ENCODE measurements around the gene NEDD4L.
"Not testable (repeated sequence)": the region's sequence is repeated elsewhere in the genome, so short reads cannot be mapped to it uniquely, and the experiment has no call there.

The NEDD4L gene

GRCh38 chr18:58363767-58364540, 319.9 kb downstream of the NEDD4L start:
- no peak for DNase-seq

DNA sequence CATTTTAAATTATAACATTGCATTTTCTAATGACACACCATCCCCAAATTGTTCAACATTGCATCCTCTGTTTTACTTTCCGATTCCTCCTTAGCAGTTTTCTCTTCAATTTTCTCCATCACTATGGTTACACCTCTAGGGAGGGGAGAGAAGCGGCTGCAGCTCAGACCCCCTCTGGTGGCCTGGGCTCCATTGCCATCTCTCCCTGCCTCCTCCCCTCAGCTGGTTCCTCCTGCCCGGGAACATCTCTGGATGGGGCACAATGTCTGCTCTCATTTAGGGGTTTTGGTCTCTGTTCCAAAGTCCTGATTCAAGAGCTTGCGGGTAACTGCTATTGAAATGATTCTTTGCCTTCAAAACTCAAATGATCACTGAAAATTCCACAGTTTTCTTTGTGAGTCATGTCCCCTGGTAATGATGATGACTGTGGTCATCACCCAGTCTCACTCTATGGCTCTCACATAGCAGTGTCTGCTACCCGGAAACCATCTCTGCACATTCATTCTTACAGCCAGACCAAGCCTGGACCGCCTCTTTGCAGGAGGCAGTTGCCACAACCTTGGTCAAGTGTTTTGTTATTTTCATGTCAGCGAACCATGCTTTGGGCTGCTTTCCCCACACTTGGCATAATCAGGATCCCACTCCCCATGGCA, 321.0 kb downstream of the NEDD4L start:
- no peak for DNase-seq

- DNase-seq, result no peak
Observed at GRCh38 chr18:58367425-58368140, 323.6 kb downstream of the NEDD4L start.

DNA sequence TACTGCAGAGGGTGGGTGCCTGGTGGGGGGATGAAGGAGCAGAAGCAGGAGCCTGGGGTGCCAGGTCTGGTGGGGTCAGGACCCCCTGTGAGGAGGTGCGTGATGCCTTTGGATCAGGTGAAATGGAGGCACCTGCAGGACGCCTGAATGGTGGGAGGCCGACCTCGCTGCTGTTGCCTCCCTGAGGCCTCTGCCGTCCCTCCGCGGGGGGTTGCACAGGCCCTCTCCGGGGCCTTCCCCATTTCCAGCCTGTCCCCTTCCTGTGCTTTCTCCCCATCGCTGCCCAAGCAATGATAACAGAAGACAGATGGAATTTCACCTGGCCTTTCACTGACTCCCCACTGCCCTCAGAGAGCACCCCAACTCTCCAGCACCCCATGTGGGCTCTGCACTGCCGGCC, 325.6 kb downstream of the NEDD4L start:
- DNase-seq, result no peak

DNA sequence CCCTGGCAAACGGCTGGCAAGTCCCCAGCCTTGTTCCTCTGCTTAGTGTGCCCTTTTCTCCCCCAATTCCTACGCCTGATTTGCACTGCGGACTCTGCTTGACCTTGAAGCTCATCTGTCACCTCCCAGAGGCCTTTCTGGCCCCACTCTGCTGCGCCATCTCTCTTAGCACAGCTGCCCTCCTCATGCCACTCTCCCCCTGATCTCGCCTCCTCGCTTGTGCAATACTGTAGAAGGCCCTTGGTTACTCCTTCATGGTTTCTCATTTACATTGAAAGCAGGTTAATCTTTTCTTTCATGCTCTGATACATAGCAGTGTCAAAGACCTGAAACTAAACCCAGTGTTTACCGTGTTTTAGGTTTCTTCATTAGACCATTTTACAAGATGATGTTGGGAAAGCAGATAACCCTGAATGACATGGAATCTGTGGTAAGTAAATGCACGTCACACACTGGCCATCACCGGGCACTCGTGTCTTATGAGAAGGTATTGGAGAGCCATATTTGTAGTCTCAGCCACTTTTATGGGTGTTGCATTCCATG, 326.1 kb downstream of the NEDD4L start:
- no peak for DNase-seq

DNA sequence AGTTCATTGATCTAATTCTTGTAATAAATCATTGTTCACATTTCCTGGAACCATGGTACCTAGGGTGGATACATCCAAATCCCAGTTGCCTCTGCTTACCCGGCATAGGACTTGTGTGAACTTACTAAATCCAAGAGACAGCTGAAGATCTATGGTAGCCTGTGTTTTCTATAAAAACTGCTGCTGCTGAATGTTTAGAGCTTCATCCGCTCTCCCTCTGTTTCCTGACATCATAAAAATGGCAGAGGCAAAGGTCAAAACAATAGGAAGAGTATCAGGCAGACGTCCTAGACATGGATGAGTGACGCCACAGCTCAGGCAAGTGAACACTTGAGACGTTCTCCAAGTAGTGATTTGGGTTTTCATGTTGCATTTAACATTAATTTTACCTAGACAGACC, 326.6 kb downstream of the NEDD4L start:
- no peak for DNase-seq

- no peak for DNase-seq
Observed at GRCh38 chr18:58373481-58373880, 329.5 kb downstream of the NEDD4L start.

DNA sequence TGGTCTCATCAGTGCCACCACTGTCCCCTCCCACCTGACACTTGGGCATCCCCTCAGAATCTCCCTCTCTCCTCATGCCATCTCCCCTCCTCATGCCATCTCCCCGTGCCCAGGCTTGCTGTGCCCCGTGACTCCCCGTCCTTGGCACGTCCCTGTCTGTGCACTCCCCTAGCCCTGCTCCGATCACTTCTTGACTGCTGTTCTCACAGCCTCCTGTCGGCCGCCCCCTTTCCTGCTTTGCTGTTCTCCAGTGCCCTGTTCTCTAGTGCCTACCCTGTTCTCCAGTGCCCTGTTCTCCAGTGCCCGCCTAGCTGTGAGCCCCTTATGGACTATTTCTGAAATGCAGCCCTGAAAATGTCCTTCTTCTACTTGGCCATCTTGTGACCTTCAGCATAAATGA, 331.0 kb downstream of the NEDD4L start:
- no peak for DNase-seq

DNA sequence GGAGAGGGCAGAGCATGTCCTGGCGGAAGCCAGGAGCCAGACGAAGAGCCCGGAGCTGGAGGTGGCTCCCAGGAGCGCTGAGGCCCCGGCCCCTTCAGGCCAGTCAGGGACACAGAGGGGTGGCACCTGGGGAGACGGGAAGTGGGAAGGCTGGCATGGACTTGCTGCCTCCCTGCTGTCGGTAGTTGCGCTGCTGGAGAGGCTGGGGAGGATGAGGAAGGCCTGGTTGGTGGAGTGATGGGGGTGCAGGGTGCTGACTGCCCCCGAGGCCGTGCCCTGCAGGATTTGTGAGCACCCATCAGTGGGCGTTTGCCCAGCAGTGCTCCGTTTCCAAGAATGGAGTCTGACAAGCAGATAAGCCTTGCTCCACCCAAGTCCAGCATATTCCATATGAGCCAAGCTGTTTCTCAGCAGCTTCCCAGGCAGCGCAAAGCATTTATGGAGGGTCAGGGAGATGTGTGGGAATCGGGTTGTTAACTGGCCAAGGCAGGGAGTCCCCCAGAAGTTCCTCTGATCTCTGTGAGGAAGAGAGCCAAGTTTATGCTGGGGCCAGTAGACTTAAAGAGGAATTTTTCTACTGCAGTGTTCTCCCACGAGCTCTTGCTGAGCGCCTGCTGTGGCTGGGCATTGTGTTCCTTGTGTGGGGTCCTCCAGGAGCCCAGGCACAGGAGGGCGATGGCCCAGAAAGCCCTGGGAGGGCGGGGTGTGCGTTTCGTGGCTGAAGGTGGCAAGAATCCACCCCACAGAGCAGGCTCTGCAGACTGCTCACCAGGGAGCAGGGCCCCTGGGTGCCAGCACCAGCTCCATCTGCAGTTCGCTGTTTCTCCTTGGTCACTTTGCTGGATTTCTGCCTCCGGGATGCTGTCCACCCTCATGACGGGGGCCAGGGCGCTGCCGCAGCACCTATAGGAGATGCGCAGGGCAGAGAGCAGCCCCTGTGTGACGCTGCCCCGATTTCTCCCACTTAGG, 334.7 kb downstream of the NEDD4L start:
- no peak for DNase-seq

GRCh38 chr18:58379443-58379842, 335.4 kb downstream of the NEDD4L start:
- no peak for DNase-seq

DNA sequence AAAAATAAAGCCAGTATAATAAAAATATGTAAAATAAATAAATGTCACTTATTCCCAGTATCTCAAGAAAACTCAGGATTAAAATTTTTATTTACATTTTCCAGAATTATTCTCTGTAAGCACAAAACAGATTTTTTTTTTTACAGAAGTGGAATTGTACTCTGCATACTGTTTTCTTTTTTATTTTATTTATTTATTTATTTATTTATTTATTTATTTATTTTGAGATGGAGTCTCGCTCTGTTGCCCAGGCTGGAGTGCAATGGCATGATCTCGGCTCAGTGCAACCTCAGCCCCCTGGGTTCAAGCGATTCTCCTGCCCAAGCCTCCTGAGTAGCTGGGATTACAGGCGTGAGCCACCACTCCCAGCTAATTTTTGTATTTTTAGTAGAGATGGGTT, 336.1 kb downstream of the NEDD4L start:
- not testable (repeated sequence) for DNase-seq

DNA sequence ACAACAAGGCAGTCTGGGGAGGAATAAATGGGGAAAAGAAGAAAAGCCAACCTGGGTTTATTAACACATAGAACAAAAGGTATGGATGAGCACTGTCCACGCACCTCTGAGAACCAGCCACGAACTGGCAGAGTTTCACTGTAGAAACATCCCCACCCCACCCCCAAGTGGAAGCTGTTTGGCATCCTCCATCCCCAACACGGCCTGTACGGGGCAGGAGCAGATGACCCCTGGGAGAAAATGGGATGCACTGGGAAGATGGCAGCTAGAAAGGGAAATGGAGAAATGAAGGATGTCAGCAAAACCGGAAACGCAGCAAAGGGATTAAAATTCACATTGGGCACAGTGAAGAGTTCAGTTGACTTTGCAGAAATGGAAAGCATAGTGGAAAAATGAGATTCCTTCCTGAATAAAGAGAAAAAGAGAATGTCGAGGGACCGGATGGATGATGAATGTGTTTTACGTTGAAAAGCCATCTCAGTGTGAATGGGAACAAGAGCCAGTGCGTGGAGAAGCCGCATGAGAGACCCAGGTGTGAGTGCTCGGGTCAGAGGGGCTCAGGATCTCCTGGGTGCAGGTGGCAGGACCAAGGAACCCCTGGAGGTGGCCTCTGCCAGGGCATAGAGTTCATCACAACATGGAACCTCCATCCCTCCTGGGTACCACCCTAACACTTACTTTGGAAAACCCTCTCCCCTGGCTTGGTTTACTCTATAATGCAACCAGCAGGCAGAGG, 337.8 kb downstream of the NEDD4L start:
- no peak for DNase-seq

DNA sequence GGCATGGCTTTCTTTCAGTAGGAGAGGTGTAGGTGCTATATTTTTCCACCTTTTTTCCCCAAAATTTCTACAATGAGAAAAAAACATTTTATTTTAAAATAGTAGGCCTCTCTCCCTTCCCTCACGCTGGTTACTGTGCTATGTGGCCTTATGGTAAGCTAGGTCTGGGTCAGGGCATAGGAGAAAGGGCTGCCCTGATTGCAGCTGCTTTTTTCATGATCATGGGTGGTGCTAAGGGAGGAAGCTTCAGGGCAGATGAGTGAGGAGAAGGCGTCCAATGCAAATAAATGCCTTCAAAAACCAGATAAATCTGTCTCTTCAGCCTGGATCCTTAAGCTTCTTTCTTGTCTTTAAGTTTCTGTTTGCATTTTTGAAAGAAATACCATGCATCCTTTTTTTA, 338.4 kb downstream of the NEDD4L start:
- no peak for DNase-seq

GRCh38 chr18:58385472-58385871, 341.4 kb downstream of the NEDD4L start:
- peak in 1 of 58 donors; percentile 18 for DNase-seq

GRCh38 chr18:58386780-58387179, 342.8 kb downstream of the NEDD4L start:
- DNase-seq, result peak in 2 of 58 donors; percentile 36 to 38

DNA sequence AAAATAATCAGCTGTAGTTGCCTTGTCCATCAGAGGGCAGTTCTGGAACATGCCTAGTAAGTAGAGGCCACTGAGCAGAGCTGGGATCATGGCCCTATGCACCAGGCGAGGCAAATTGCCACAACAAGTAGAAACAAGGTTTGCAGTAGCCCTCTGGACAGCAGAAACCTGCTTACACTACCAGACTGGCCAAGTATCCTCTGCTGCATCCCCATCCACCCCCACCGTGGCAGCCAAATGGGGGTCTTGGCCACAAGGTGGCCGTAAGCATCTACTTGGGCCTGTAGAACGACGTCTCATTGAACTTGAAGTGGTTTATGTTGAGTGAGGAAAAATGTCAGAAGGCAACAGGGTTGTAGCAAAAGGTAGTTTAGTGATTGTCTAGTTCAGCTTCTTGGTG, 343.7 kb downstream of the NEDD4L start:
- DNase-seq, result no peak

- DNase-seq, result no peak
Observed at GRCh38 chr18:58388736-58389135, 344.7 kb downstream of the NEDD4L start.

GRCh38 chr18:58389745-58390144, 345.7 kb downstream of the NEDD4L start:
- DNase-seq, result no peak

- DNase-seq, result no peak
Observed at GRCh38 chr18:58390399-58390798, 346.4 kb downstream of the NEDD4L start.

DNA sequence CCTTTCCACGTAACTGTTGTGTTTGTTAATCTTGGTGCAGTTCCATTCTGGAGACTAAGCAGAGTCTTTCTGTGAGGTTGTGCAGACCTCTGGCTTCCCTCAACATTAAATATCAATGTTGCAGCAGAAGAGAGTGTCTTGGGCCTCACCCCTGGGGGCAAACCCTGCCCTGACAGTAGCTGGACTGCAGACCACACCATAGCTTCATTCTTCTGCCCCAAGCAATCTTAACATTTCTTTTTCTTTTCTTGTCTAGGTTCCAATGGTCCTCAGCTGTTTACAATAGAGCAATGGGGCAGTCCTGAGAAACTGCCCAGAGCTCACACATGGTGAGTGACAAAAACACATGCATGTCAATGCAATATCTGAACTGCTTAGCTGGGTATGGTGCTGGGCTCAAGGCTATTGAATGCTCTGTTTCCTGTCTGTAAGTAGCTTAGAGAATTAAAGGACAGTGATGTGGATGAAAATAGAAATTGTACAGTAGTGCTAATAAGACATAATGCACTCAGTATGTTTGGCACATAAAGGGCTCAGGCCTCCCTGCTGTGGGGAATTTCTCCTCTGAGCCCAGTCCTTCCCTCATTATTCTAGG, 347.3 kb downstream of the NEDD4L start:
- DNase-seq, result no peak

Data from anterior cingulate cortex (tissue), 58 donors.